ENCODE results near the gene NACC2.

The NACC2 gene

DNA sequence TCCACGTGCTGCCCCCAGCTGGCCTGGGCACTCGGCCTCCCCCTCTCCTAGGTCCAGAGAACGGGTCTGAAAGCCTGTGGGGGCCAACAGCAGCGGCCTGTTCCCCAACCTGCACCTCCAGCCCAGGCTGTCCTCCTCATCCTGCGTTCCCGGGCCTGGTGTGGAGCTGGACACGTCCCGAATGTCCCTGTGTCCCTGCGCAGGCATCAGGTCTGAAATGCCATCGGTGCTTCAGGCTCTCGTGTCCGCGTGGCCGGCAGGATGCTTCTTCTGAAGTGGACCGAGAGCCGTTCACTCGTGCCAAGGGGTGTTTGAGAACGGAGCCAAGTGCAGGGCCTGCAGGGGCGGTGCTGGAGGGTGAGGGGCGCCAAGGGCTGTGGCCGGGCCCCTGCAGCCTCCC, 109.2 kb downstream of the NACC2 start:
- no CpG with 5 or more reads among the region's 21 CpGs for WGBS (ENCODE audit: extremely low coverage, insufficient coverage, insufficient read length)
- no peak overlapping the region for H2BK5ac ChIP-seq (ENCODE audit: low read depth, low read length, poor library complexity)
- H3K23ac ChIP-seq (ENCODE audit: low read length), result no peak overlapping the region
- no peak overlapping the region for H3K18ac ChIP-seq (ENCODE audit: low read length)
- no peaks in the 10 kb centered on the region for H3K4me1 ChIP-seq (ENCODE audit: control insufficient read depth in 1 of 2, insufficient read depth in 2 of 2, low read length in 2 of 2)
- H4K8ac ChIP-seq (ENCODE audit: low read depth, low read length), result no peak overlapping the region
- no peak overlapping the region for H3K9ac ChIP-seq (ENCODE audit: low read length)
- no peak overlapping the region for H3K4me2 ChIP-seq (ENCODE audit: low read length)
- H3K4me3 ChIP-seq (ENCODE audit: low read depth, low read length), result no peak overlapping the region
- no peak overlapping the region for H4K91ac ChIP-seq (ENCODE audit: low read depth, low read length)
- no peak overlapping the region for H2BK120ac ChIP-seq (ENCODE audit: insufficient read depth, low read length, poor library complexity)
- H3K79me1 ChIP-seq (ENCODE audit: low read length), result no peaks in the 10 kb centered on the region
- H3K14ac ChIP-seq (ENCODE audit: low read length), result no peak overlapping the region
- no peak overlapping the region for H3K27ac ChIP-seq (ENCODE audit: low read depth, low read length)
- no peaks in the 10 kb centered on the region for H3K36me3 ChIP-seq (ENCODE audit: control insufficient read depth in 1 of 2, insufficient read depth in 2 of 2, low read length in 2 of 2)
- no peak overlapping the region for H2BK12ac ChIP-seq (ENCODE audit: low read length)
- no peaks in the 10 kb centered on the region for H3K9me3 ChIP-seq (ENCODE audit: insufficient read depth, low read depth, low read length)
- H3K4ac ChIP-seq (ENCODE audit: low read depth, low read length), result no peak overlapping the region
- no peaks in the 10 kb centered on the region for H3K79me2 ChIP-seq (ENCODE audit: control insufficient read depth, insufficient read depth, low read length, poor library complexity)
- H2AK5ac ChIP-seq (ENCODE audit: low read length), result no peak overlapping the region
- no peak overlapping the region for H4K12ac ChIP-seq (ENCODE audit: low read depth, low read length)
- no peak for DNase-seq
- no peaks in the 10 kb centered on the region for H3K27me3 ChIP-seq (ENCODE audit: insufficient read depth, low read length)
- no peak overlapping the region for H2AFZ ChIP-seq (ENCODE audit: insufficient read depth, low read length, poor library complexity)

DNA sequence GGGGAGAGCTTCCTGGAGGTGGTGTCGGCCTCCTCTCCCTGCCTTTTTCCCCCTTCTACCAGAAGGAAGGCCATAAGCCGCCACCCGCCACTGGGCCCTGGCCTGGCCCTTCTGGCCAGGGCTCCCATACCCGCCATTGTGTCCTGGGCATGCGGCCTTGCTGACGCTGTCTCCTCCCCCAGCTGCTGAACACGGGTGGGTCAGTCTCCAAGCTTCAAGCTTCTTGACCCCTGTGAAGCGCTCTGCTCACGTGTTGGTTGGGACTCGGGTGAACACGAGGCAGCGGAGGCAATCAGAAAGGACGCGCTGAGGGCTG, 109.7 kb downstream of the NACC2 start:
- Histone ChIP-seq H2AK5ac (ENCODE audit: low read length) (no peak overlapping the region), H4K91ac (ENCODE audit: low read depth, low read length) (no peak overlapping the region), H3K23ac (ENCODE audit: low read length) (no peak overlapping the region), H3K79me1 (ENCODE audit: low read length) (no peaks in the 10 kb centered on the region), H3K79me2 (ENCODE audit: control insufficient read depth, insufficient read depth, low read length, poor library complexity) (no peaks in the 10 kb centered on the region), H3K18ac (ENCODE audit: low read length) (no peak overlapping the region), H2AFZ (ENCODE audit: insufficient read depth, low read length, poor library complexity) (no peak overlapping the region), H3K4me1 (ENCODE audit: control insufficient read depth in 1 of 2, insufficient read depth in 2 of 2, low read length in 2 of 2) (no peaks in the 10 kb centered on the region), H2BK5ac (ENCODE audit: low read depth, low read length, poor library complexity) (no peak overlapping the region), H4K8ac (ENCODE audit: low read depth, low read length) (no peak overlapping the region), H3K36me3 (ENCODE audit: control insufficient read depth in 1 of 2, insufficient read depth in 2 of 2, low read length in 2 of 2) (no peaks in the 10 kb centered on the region), H3K9me3 (ENCODE audit: insufficient read depth, low read depth, low read length) (no peaks in the 10 kb centered on the region), H3K27me3 (ENCODE audit: insufficient read depth, low read length) (no peaks in the 10 kb centered on the region), H4K12ac (ENCODE audit: low read depth, low read length) (no peak overlapping the region), H3K27ac (ENCODE audit: low read depth, low read length) (no peak overlapping the region), H3K4ac (ENCODE audit: low read depth, low read length) (no peak overlapping the region), H2BK120ac (ENCODE audit: insufficient read depth, low read length, poor library complexity) (no peak overlapping the region), H2BK12ac (ENCODE audit: low read length) (no peak overlapping the region), H3K9ac (ENCODE audit: low read length) (no peak overlapping the region), H3K14ac (ENCODE audit: low read length) (no peak overlapping the region), H3K4me2 (ENCODE audit: low read length) (no peak overlapping the region), H3K4me3 (ENCODE audit: low read depth, low read length) (no peak overlapping the region)
- no CpG with 5 or more reads among the region's 14 CpGs for WGBS (ENCODE audit: extremely low coverage, insufficient coverage, insufficient read length)
- DNase-seq, result no peak

DNA sequence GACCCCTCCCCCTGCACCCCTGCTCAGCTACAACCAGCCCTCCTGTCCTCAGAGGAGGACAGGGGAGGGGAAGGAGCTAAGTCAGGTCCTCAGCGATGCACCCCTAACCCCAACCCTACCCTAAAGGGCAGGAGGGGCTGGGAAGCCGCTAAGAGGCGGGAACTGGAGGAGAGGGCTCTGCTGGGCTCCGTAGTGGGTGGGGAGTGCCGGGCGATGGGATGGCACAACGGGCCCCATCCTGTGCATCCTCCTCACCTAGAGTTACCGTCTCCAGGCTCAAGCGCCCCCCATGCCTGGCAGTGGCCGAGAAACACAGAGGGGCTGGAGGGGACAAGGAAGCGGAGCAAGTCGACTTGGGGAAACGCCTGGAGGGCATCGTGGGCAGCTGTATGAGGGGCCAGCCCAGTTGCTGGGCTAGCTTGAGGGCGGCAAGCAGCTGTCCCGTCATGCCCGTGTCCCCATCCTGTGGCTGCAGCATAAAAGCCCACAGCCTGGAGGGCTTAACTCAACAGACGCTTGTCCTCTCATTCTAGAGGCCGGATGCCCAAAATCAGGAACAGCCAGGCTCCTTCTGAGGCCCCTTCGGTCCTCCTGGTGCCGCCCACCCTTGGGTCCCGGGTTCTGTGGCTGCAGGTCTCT, 110.9 kb downstream of the NACC2 start:
- Histone ChIP-seq H3K4me2 (ENCODE audit: low read length) (no peak overlapping the region), H3K27me3 (ENCODE audit: insufficient read depth, low read length) (no peaks in the 10 kb centered on the region), H3K9me3 (ENCODE audit: insufficient read depth, low read depth, low read length) (peaks cover under 1% of the 10 kb centered on the region), H3K27ac (ENCODE audit: low read depth, low read length) (no peak overlapping the region), H2BK12ac (ENCODE audit: low read length) (no peak overlapping the region), H3K4me1 (ENCODE audit: control insufficient read depth in 1 of 2, insufficient read depth in 2 of 2, low read length in 2 of 2) (no peaks in the 10 kb centered on the region), H3K14ac (ENCODE audit: low read length) (no peak overlapping the region), H3K4ac (ENCODE audit: low read depth, low read length) (no peak overlapping the region), H4K12ac (ENCODE audit: low read depth, low read length) (no peak overlapping the region), H3K23ac (ENCODE audit: low read length) (no peak overlapping the region), H3K4me3 (ENCODE audit: low read depth, low read length) (no peak overlapping the region), H2BK120ac (ENCODE audit: insufficient read depth, low read length, poor library complexity) (no peak overlapping the region), H2BK5ac (ENCODE audit: low read depth, low read length, poor library complexity) (no peak overlapping the region), H3K9ac (ENCODE audit: low read length) (no peak overlapping the region), H3K36me3 (ENCODE audit: control insufficient read depth in 1 of 2, insufficient read depth in 2 of 2, low read length in 2 of 2) (no peaks in the 10 kb centered on the region), H3K79me2 (ENCODE audit: control insufficient read depth, insufficient read depth, low read length, poor library complexity) (no peaks in the 10 kb centered on the region), H3K79me1 (ENCODE audit: low read length) (no peaks in the 10 kb centered on the region), H3K18ac (ENCODE audit: low read length) (no peak overlapping the region), H2AFZ (ENCODE audit: insufficient read depth, low read length, poor library complexity) (no peak overlapping the region), H2AK5ac (ENCODE audit: low read length) (no peak overlapping the region), H4K91ac (ENCODE audit: low read depth, low read length) (no peak overlapping the region), H4K8ac (ENCODE audit: low read depth, low read length) (no peak overlapping the region)
- no CpG with 5 or more reads among the region's 22 CpGs for WGBS (ENCODE audit: extremely low coverage, insufficient coverage, insufficient read length)
- DNase-seq, result no peak

DNA sequence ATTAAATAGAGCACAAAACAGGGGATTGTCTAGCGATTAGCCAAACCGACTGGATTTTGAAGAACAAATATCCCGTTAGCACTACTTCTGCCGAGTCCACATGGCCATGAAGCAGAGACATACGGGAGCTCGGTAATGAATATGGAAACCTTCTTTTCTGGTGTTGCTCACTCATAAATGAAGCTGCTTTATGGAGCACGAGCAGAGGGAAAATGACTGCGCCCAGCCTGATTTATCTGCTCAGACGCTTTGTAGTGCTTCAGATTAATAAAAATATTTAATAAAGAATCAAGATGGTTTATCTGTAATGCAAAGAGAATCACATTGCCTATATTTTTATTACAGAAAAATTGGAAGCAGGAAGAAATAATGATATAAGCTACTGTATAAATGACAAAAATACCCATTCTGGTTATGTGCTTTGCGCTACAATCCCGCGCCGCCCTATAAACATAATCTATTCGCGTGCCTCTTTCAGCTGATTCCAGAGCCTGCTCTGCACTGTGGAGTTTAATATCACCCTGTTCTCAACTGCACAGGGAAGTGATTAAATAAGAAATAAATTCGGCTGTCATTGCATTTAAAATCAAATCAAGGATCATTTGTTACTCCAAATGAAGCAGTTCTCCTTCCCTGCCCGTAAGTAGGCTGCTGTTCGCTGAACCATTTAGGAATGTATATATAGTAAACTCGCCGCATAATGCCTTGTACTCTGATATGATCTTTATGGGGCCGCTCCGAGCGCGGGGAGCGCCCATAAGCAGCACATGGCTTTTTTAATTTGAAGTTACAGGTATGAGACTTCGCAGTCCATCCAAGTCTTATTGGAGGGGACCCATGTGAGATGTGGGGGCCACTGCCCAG, 111.6 kb downstream of the NACC2 start:
- H2AK5ac ChIP-seq (ENCODE audit: low read length), result no peak overlapping the region
- no peaks in the 10 kb centered on the region for H3K4me1 ChIP-seq (ENCODE audit: control insufficient read depth in 1 of 2, insufficient read depth in 2 of 2, low read length in 2 of 2)
- no peak overlapping the region for H3K23ac ChIP-seq (ENCODE audit: low read length)
- no peak overlapping the region for H4K8ac ChIP-seq (ENCODE audit: low read depth, low read length)
- H3K27ac ChIP-seq (ENCODE audit: low read depth, low read length), result no peak overlapping the region
- no peak overlapping the region for H2BK120ac ChIP-seq (ENCODE audit: insufficient read depth, low read length, poor library complexity)
- no CpG with 5 or more reads among the region's 26 CpGs for WGBS (ENCODE audit: extremely low coverage, insufficient coverage, insufficient read length)
- H3K9ac ChIP-seq (ENCODE audit: low read length), result no peak overlapping the region
- DNase-seq, result no peak
- no peaks in the 10 kb centered on the region for H3K79me2 ChIP-seq (ENCODE audit: control insufficient read depth, insufficient read depth, low read length, poor library complexity)
- no peak overlapping the region for H4K12ac ChIP-seq (ENCODE audit: low read depth, low read length)
- H2BK12ac ChIP-seq (ENCODE audit: low read length), result no peak overlapping the region
- no peaks in the 10 kb centered on the region for H3K79me1 ChIP-seq (ENCODE audit: low read length)
- no peak overlapping the region for H3K4me3 ChIP-seq (ENCODE audit: low read depth, low read length)
- no peak overlapping the region for H2AFZ ChIP-seq (ENCODE audit: insufficient read depth, low read length, poor library complexity)
- no peak overlapping the region for H3K14ac ChIP-seq (ENCODE audit: low read length)
- H4K91ac ChIP-seq (ENCODE audit: low read depth, low read length), result no peak overlapping the region
- H3K4me2 ChIP-seq (ENCODE audit: low read length), result no peak overlapping the region
- no peaks in the 10 kb centered on the region for H3K36me3 ChIP-seq (ENCODE audit: control insufficient read depth in 1 of 2, insufficient read depth in 2 of 2, low read length in 2 of 2)
- H3K4ac ChIP-seq (ENCODE audit: low read depth, low read length), result no peak overlapping the region
- H3K9me3 ChIP-seq (ENCODE audit: insufficient read depth, low read depth, low read length), result peaks cover 2% of the 10 kb centered on the region
- H3K27me3 ChIP-seq (ENCODE audit: insufficient read depth, low read length), result no peaks in the 10 kb centered on the region
- H2BK5ac ChIP-seq (ENCODE audit: low read depth, low read length, poor library complexity), result no peak overlapping the region
- no peak overlapping the region for H3K18ac ChIP-seq (ENCODE audit: low read length)

Measured in trophoblast cell (in vitro differentiated cells and primary cell).